Esophagus muscularis mucosa (tissue), 4 donors: ENCODE measurements around the gene JMJD4. TPM values are rescaled to one million over a fixed set of nuclear protein-coding genes. Genes with fewer than 3 reads are reported as not detected.
"Not testable (repeated sequence)": the region's sequence is repeated elsewhere in the genome, so short reads cannot be mapped to it uniquely, and the experiment has no call there.

Experiments used
- DNase-seq: peaks from one replicate; pipeline ENCODE4 v3.0.0-alpha.2; 2017; ENCODE audit errors: extremely low spot score
- H3K27ac ChIP-seq, 4 donors: fragments of 200-600 bp; sonication (generic); replicated peaks in 1 of 4; 1 replicate in 3 of 4; 2 replicates in 1 of 4; pipeline ENCODE4 v1.5.1; 2016 to 2019; ENCODE audit warnings: mild to moderate bottlenecking in 1 of 4
- H3K27me3 ChIP-seq, 4 donors: fragments of 200-600 bp; sonication (generic); one replicate each; pipeline versions ENCODE4 v1.5.1 to v1.6.0; 2016 to 2019
- H3K36me3 ChIP-seq, 4 donors: fragments of 200-600 bp; sonication (generic); one replicate each; pipeline ENCODE4 v1.5.1; 2016 to 2019
- H3K4me1 ChIP-seq, 4 donors: fragments of 200-600 bp; sonication (generic); one replicate each; pipeline ENCODE4 v1.5.1; 2016 to 2019
- H3K4me3 ChIP-seq, 4 donors: fragments of 200-600 bp; sonication (generic); 1 replicate in 2 of 4; 2 replicates in 2 of 4; pipeline ENCODE4 v1.5.1; 2016 to 2019; ENCODE audit warnings: mild to moderate bottlenecking in 4 of 4, moderate library complexity in 1 of 4
- H3K9me3 ChIP-seq, 4 donors: fragments of 200-600 bp; sonication (generic); 1 replicate in 3 of 4; 2 replicates in 1 of 4; pipeline ENCODE4 v1.5.1; 2016 to 2019
- EP300 ChIP-seq: sonication (generic); formaldehyde crosslinking; IDR thresholded peaks from one replicate; pipeline ENCODE4 v1.6.1; 2017; ENCODE audit warnings: antibody characterized with exemption
- POLR2A ChIP-seq: fragments of 450-650 bp; IDR thresholded peaks from one replicate; pipeline ENCODE4 v1.6.1; 2017; ENCODE audit warnings: antibody characterized with exemption, moderate library complexity, mild to moderate bottlenecking, low read depth
- POLR2AphosphoS5 ChIP-seq, 2 donors: sonication (generic); formaldehyde crosslinking; IDR thresholded peaks; one replicate each; pipeline ENCODE4 v1.6.1; 2017; ENCODE audit warnings: antibody characterized with exemption in 2 of 2
- WGBS: methylation state at CpG from one replicate; pipeline ENCODE4 v1.1.5; 2018; 5-methylcytosine and 5-hydroxymethylcytosine counted together
- intact Hi-C: fragments of 100-400 bp; cut with DNase I; formaldehyde crosslinking; loops from one replicate; pipeline ENCODE4 v1.15.1; 2023
- total RNA-seq, 4 donors: library from RNA; depleted of rRNA; stranded (reverse); fragments of >200 nt; gene quantifications; one replicate each; pipeline versions ENCODE4 v1.1.0 to v1.2.1, GENCODE V29; 2016
- TF ChIP-seq, protein P1 (sequence below), 3 experiments: fragments of 200-600 bp in 2 of 3; fragments of 450-650 bp in 1 of 3; sonication (generic) in 2 of 3; IDR thresholded peaks; one replicate each; pipeline ENCODE4 v1.5.1; 2017 to 2019; ENCODE audit warnings: antibody characterized with exemption in 3 of 3, mild to moderate bottlenecking in 2 of 3, moderate library complexity in 1 of 3

JMJD4 gene
- total RNA-seq, 4 donors from 2014 or later: 10.8 to 18.4 (median 14.2) TPM

DNA sequence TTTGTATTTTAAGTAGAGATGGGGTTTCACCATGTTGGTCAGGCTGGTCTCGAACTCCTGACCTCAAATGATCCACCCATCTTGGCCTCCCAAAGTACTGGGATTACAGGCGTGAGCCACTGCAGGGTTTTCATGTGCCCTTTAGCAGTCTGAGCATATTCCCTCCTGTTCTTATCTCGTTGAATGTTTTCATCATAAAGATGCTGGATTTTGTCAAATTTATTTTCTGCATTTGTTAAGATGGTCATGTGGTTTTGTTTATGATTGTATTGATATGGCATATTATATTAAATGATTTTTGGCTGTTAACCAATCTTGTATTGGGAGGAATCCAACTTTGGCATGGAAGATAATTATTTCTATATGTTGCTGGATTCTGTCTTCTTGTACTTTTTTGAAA lies 8.8 kb downstream of the JMJD4 start:
- Histone ChIP-seq H3K4me3 (no peak overlapping the region), H3K9me3 (peaks cover 0 to 17% (median under 1%) of the 10 kb centered on the region in 4 donors), H3K4me1 (peaks cover 29 to 41% (median 38%) of the 10 kb centered on the region in 4 donors), H3K27me3 (no peaks in the 10 kb centered on the region), H3K36me3 (peaks cover 0 to 7% (median 5%) of the 10 kb centered on the region in 4 donors), H3K27ac (no peak overlapping the region)
- no peak for DNase-seq
- intact Hi-C loops: loop anchor here (5.0 kb wide), 1 partner anchor 184 kb away; no protein-coding TSS in a partner anchor
- WGBS: 84% methylated on average over 3 of the region's 3 CpGs
- TF ChIP-seq, protein P1, sequence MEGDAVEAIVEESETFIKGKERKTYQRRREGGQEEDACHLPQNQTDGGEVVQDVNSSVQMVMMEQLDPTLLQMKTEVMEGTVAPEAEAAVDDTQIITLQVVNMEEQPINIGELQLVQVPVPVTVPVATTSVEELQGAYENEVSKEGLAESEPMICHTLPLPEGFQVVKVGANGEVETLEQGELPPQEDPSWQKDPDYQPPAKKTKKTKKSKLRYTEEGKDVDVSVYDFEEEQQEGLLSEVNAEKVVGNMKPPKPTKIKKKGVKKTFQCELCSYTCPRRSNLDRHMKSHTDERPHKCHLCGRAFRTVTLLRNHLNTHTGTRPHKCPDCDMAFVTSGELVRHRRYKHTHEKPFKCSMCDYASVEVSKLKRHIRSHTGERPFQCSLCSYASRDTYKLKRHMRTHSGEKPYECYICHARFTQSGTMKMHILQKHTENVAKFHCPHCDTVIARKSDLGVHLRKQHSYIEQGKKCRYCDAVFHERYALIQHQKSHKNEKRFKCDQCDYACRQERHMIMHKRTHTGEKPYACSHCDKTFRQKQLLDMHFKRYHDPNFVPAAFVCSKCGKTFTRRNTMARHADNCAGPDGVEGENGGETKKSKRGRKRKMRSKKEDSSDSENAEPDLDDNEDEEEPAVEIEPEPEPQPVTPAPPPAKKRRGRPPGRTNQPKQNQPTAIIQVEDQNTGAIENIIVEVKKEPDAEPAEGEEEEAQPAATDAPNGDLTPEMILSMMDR (IDR thresholded peaks at IDR 0.05): no peak
- no peak for TF ChIP-seq POLR2A

DNA sequence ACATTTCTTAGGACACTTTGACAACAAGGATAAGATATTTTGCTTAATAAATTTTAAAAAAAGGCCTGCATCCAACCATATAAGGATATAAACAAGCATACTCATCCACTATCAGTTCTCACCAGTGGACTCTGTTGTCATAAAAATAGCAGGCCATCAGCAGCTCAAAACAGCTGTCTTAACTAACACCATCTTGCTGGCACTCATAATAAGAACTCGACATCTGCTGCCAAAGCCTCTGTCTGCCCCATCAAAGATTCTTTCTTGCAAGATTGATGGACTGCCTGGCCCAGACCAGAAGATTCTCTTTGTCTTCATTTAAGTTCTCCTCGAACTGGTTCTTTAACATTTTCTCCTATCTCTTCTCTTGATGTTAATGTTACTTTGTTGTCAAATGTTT lies 10.1 kb downstream of the JMJD4 start:
- intact Hi-C loops: loop anchor here (5.0 kb wide), 1 partner anchor 183 kb away; no protein-coding TSS in a partner anchor

DNA sequence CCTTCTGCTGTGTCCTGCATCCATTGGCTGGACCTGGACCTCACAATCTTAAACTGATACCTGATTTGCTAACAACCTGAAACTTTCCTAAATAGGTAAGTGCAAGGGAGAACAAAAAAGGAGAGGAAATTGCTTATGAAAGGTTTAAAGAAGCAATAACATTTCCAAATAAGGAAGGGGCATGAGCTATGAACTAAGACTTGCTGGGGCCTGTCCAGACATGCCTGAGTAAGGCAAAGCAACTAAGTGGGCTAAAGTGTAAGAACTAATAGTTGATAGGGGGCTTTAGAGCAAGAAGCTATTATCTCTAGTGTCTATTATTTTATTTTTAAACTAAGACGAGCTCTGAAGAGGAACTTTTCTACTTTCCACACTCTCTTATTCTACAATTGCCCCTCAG lies 11.6 kb downstream of the JMJD4 start:
- H3K9me3 ChIP-seq: peaks cover 0 to 42% (median 17%) of the 10 kb centered on the region in 4 donors
- no peak overlapping the region for H3K4me3 ChIP-seq
- no peaks in the 10 kb centered on the region for H3K36me3 ChIP-seq
- no peak for TF ChIP-seq POLR2AphosphoS5 (IDR thresholded peaks at IDR 0.05)
- no peak for TF ChIP-seq POLR2A
- TF ChIP-seq EP300: no peak
- TF ChIP-seq, protein P1 (IDR thresholded peaks at IDR 0.05): no peak
- no peak for DNase-seq
- H3K4me1 ChIP-seq: peaks cover 7 to 12% (median 9%) of the 10 kb centered on the region in 4 donors
- intact Hi-C loops: no loop called here
- no peaks in the 10 kb centered on the region for H3K27me3 ChIP-seq
- WGBS: 82% methylated on average over 1 of the region's 1 CpG
- no peak overlapping the region for H3K27ac ChIP-seq

More for the DNA sequence above, 10.1 kb downstream of the JMJD4 start:
- DNase-seq: peak; percentile 34
- Histone ChIP-seq H3K27me3 (no peaks in the 10 kb centered on the region), H3K4me3 (no peak overlapping the region), H3K4me1 (peaks cover 21 to 28% (median 25%) of the 10 kb centered on the region in 4 donors), H3K36me3 (no peaks in the 10 kb centered on the region), H3K9me3 (peaks cover 0 to 27% (median 8%) of the 10 kb centered on the region in 4 donors), H3K27ac (no peak overlapping the region)
- TF ChIP-seq POLR2A: no peak
- TF ChIP-seq, protein P1 (IDR thresholded peaks at IDR 0.05): no peak
- TF ChIP-seq EP300: no peak
- TF ChIP-seq POLR2AphosphoS5 (IDR thresholded peaks at IDR 0.05): no peak
- WGBS: 47% methylated on average over 2 of the region's 2 CpGs

DNA sequence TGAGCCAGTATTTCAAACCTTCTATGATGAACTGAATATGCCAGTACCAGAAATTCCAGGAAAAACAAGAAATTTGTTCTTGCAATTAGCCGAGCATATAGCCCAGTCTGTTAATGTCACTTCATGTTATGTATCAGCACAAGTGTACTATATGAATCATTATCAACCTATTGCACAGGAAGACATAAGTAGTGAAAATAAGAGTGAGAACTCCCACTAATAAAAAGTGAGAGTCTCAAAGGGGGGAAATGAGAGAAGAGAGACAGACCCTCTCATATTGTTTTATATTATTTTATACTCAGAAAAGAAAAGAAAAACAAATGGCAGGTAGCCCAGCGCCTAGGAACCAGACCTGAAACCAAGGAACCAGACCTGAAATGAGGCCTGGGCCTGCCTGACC lies 16.2 kb downstream of the JMJD4 start:
- H3K9me3 ChIP-seq: peaks cover 0 to 64% (median 31%) of the 10 kb centered on the region in 4 donors
- no peak for TF ChIP-seq POLR2A
- TF ChIP-seq EP300: no peak
- TF ChIP-seq, protein P1 (IDR thresholded peaks at IDR 0.05): no peak
- no peak for TF ChIP-seq POLR2AphosphoS5 (IDR thresholded peaks at IDR 0.05)
- 86% methylated on average over 2 of the region's 2 CpGs for WGBS

DNA sequence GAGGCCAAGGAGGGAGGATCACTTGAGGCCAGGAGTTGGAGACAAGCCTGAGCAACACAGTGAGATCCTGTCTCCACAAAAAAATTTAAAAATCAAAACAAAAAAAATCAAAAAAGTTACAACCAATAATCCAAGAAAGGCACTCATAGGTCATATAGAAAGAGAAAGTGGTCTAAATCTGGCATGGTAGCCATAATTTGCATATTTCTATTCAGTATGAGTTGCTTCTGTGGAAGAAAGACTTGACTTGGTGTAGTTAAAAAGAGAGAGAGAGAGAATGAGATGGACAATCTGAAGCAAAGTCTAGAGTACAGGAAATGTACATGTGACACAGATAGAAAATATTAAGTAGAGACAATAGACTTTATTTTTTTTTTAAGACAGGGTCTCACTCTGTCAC lies 22.5 kb downstream of the JMJD4 start:
- Histone ChIP-seq H3K27ac (no peak overlapping the region), H3K4me1 (no peaks in the 10 kb centered on the region), H3K9me3 (peaks cover 0 to 39% (median 19%) of the 10 kb centered on the region in 4 donors), H3K27me3 (no peaks in the 10 kb centered on the region), H3K36me3 (no peaks in the 10 kb centered on the region), H3K4me3 (no peak overlapping the region)
- peak; percentile 29 for DNase-seq
- intact Hi-C loops: no loop called here
- TF ChIP-seq, protein P1 (IDR thresholded peaks at IDR 0.05): no peak
- no peak for TF ChIP-seq POLR2A

More for the DNA sequence above, 16.2 kb downstream of the JMJD4 start:
- H3K27ac ChIP-seq: no peak overlapping the region
- H3K4me3 ChIP-seq: no peak overlapping the region
- no peaks in the 10 kb centered on the region for H3K36me3 ChIP-seq
- intact Hi-C loops: no loop called here
- H3K27me3 ChIP-seq: no peaks in the 10 kb centered on the region
- H3K4me1 ChIP-seq: no peaks in the 10 kb centered on the region
- peak; percentile 50 for DNase-seq

DNA sequence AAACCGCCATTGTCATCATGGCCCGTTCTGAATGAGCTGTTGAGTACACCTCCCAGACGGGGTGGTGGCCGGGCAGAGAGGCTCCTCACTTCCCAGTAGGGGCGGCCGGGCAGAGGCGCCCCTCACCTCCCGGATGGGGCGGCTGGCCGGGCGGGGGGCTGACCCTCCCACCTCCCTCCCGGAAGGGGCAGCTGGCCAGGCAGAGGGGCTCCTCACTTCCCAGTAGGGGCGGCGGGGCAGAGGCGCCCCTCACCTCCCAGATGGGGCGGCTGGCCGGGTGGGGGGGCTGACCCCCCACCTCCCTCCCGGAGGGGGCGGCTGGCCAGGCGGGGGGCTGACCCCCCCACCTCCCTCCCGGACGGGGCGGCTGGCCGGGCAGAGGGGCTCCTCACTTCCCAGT lies 24.6 kb downstream of the JMJD4 start:
- H3K27ac ChIP-seq, H3K4me1 ChIP-seq, DNase-seq, intact Hi-C loops, H3K27me3 ChIP-seq, H3K36me3 ChIP-seq, H3K4me3 ChIP-seq: not testable (repeated sequence)
- peaks cover 0 to 33% (median 13%) of the 10 kb centered on the region in 4 donors for H3K9me3 ChIP-seq
- WGBS: 79% methylated on average over 7 of the region's 24 CpGs
